Muscle layer of duodenum (tissue), 2 donors: ENCODE data around the gene SGSM2.

Experiments
- H3K27ac ChIP-seq: one replicate; pipeline ENCODE4 v1.7.0; 2013; ENCODE audit warnings: mild to moderate bottlenecking, low read length
- H3K27me3 ChIP-seq: one replicate; pipeline ENCODE4 v1.7.0; 2013; ENCODE audit warnings: low read depth, mild to moderate bottlenecking, control low read depth, low read length
- H3K36me3 ChIP-seq, 2 donors: one replicate each; pipeline ENCODE4 v1.7.0; 2013; ENCODE audit warnings: low read length in 2 of 2, control low read depth in 1 of 2, mild to moderate bottlenecking in 1 of 2; ENCODE audit not compliant: insufficient read depth in 2 of 2, control insufficient read depth in 1 of 2
- H3K4me1 ChIP-seq, 2 donors: one replicate each; pipeline ENCODE4 v1.7.0; 2013; ENCODE audit warnings: low read length in 2 of 2, mild to moderate bottlenecking in 2 of 2, control low read depth in 1 of 2, moderate library complexity in 1 of 2; ENCODE audit not compliant: insufficient read depth in 2 of 2, control insufficient read depth in 1 of 2
- H3K4me3 ChIP-seq, 2 donors: one replicate each; pipeline ENCODE4 v1.7.0; 2013; ENCODE audit warnings: low read length in 2 of 2, low read depth in 1 of 2, mild to moderate bottlenecking in 1 of 2
- H3K9me3 ChIP-seq, 2 donors: one replicate each; pipeline ENCODE4 v1.7.0; 2013; ENCODE audit warnings: low read length in 2 of 2, control low read depth in 1 of 2, mild to moderate bottlenecking in 1 of 2; ENCODE audit not compliant: control insufficient read depth in 1 of 2
- donor health status: healthy.

SGSM2 gene

DNA sequence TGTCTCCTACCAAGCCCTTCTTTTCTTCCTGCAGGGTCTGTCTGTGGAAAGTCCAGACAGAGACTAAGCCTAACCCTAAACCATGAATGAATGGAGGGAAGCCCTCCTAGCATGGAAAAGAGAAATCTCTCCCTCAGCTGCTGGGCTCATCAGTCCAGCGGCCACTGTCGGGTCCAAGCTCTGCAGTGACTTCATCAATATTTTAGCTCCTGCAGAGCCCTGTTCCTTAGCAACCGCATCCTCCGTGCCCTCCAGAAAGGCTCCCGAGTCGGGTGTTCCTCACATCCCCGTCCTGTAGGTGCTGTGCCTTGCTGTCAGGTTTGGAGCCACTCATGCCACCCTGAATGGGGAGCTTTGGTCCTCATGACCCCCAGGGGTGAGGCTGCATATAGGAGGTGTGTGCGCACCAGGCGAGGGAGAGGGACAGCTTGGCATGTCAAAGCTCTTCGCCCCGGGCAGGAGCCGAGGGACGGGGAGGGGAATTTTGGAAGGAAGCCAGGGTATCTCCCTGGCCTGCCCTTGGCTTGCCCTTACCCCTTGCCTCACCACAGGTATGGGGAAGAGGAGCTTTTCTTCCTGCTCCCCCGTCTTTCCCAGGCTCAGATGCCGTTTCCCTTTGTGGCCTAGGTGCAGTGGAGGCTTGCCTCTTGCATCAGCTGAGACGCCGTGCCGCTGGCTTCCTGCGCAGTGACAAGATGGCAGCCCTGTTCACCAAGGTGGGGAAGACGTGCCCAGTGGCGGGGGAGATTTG lies 23.9 kb downstream of the SGSM2 start:
- Histone ChIP-seq H3K36me3 (peaks cover 13 to 37% of the 10 kb centered on the region in 2 donors), H3K4me1 (peaks cover 0 to 20% of the 10 kb centered on the region in 2 donors), H3K27ac (no peak overlapping the region)

DNA sequence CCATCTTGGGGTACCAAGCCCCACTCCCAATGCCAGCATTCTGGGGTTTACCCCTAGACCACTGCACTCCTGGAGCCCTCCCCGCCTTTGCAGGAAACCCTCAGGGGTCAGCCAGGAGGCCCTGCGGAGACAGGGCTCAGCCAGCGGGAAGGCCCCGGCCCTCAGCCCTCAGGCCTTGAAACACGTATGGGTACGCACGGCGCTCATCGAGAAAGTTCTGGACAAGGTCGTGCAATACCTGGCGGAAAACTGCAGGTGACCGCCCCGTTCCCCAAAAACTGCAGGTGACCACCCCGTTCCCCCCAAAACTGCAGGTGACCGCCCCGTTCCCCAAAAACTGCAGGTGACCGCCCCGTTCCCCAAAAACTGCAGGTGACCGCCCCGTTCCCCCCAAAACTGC lies 24.7 kb downstream of the SGSM2 start:
- H3K27me3 ChIP-seq: no peaks in the 10 kb centered on the region
- H3K9me3 ChIP-seq: no peaks in the 10 kb centered on the region
- H3K4me3 ChIP-seq: no peak overlapping the region
- peaks cover 15 to 40% of the 10 kb centered on the region in 2 donors for H3K36me3 ChIP-seq
- peaks cover 0 to 20% of the 10 kb centered on the region in 2 donors for H3K4me1 ChIP-seq
- no peak overlapping the region for H3K27ac ChIP-seq

More for the DNA sequence above, 23.9 kb downstream of the SGSM2 start:
- Histone ChIP-seq H3K4me3 (no peak overlapping the region), H3K27me3 (no peaks in the 10 kb centered on the region), H3K9me3 (no peaks in the 10 kb centered on the region)

DNA sequence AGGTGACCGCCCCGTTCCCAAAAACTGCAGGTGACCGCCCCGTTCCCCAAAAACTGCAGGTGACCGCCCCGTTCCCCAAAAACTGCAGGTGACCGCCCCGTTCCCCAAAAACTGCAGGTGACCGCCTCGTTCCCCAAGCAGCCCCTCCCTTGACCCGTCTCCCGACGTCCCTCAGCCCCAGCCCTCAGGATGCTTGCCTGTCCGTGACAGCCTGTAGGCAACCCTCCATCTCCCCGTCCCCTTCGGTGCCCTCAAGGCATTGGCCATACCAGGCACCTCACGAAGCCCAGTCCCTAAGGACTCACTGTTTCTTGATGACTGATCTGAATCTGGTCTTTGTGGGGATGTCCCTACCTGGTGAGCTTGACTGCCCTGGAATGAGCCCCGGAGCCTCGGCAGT lies 25.1 kb downstream of the SGSM2 start:
- H3K9me3 ChIP-seq: no peaks in the 10 kb centered on the region
- H3K4me3 ChIP-seq: no peak overlapping the region
- no peak overlapping the region for H3K27ac ChIP-seq
- H3K4me1 ChIP-seq: peaks cover 0 to 20% of the 10 kb centered on the region in 2 donors
- peaks cover 14 to 40% of the 10 kb centered on the region in 2 donors for H3K36me3 ChIP-seq
- H3K27me3 ChIP-seq: no peaks in the 10 kb centered on the region

DNA sequence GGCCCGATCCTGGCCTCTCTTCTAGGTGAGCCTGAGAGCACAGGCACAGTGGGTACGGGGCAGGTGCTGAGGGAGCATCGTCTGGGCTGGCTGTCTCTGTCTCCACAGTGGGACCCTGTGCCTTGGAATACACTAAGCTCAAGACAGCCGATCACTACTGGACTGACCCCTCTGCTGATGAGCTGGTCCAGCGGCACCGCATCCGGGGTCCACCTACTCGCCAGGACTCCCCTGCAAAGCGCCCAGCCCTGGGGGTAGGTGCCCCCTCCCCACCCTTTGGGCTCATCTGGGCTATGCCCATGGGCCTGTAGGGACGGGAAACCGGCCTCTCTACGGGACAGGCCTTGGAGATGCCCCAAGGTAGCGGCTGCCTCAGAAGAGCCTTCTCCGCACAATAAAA lies 25.6 kb downstream of the SGSM2 start:
- Histone ChIP-seq H3K27ac (no peak overlapping the region), H3K4me3 (no peak overlapping the region), H3K4me1 (peaks cover 0 to 20% of the 10 kb centered on the region in 2 donors), H3K36me3 (peaks cover 14 to 44% of the 10 kb centered on the region in 2 donors), H3K9me3 (no peaks in the 10 kb centered on the region), H3K27me3 (no peaks in the 10 kb centered on the region)

DNA sequence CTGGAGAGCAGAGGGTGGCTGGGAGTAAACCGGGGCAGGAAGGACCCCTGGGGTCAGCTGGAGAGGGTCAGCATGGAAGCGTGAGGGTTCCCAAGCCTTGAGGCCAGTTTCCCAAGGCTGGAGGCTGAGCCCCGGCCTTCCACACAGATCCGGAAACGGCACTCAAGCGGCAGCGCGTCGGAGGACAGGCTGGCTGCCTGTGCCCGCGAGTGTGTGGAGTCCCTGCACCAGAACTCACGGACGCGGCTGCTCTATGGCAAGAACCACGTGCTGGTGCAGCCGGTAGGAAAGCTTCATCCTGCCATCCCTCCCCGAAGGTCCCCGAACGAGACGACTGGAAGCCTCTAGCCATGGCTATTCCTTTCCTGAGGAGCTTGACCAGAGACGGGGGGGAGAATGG lies 26.0 kb downstream of the SGSM2 start:
- H3K27ac ChIP-seq: no peak overlapping the region
- H3K4me3 ChIP-seq: no peak overlapping the region
- no peaks in the 10 kb centered on the region for H3K27me3 ChIP-seq
- no peaks in the 10 kb centered on the region for H3K9me3 ChIP-seq
- peaks cover 14 to 47% of the 10 kb centered on the region in 2 donors for H3K36me3 ChIP-seq
- H3K4me1 ChIP-seq: peaks cover 0 to 20% of the 10 kb centered on the region in 2 donors

DNA sequence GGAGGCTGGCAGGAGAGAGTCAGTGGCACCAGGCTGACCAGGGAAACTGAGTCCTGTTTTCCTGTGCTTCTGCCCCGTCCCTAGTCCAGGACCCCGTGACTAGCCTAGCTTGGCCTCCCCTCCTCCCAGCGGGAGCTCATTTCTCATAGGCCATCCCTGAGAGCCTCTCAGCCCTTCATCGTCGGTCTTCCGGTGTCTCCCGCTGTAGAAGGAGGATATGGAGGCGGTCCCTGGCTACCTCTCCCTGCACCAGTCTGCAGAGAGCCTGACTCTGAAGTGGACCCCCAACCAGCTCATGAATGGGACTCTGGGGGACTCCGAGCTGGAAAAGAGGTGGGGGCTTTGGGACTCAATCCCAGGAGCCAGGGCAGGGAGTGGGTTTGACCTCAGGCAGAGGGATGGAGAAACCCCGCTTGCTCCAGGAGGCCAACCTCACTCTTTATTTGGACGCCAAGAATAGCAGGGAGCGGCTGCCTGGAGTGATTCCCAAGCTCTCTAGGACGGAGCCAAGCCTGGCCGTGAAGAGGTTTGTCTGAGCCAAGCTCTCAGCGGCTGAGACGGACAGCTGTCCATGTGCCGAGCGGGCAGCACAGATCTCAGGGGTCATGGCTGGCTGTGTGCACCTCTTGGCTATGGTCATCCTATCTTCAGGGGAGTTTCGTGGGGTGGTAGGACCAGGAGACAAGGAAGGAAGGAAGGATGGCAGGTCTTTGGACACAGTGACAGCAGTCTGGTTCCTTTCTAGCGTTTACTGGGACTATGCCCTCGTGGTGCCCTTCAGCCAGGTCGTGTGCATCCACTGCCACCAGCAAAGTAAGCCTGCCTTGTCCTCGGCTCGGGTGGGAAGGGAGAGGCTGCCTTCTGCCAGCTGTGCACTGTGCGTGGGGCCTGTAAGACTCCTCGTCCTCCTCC lies 26.8 kb downstream of the SGSM2 start:
- peaks cover 14 to 47% of the 10 kb centered on the region in 2 donors for H3K36me3 ChIP-seq
- H3K27me3 ChIP-seq: no peaks in the 10 kb centered on the region
- no peaks in the 10 kb centered on the region for H3K9me3 ChIP-seq
- H3K4me3 ChIP-seq: peak overlapping the region in 1 of 2 donors; percentile 14
- peaks cover 0 to 22% of the 10 kb centered on the region in 2 donors for H3K4me1 ChIP-seq
- no peak overlapping the region for H3K27ac ChIP-seq

DNA sequence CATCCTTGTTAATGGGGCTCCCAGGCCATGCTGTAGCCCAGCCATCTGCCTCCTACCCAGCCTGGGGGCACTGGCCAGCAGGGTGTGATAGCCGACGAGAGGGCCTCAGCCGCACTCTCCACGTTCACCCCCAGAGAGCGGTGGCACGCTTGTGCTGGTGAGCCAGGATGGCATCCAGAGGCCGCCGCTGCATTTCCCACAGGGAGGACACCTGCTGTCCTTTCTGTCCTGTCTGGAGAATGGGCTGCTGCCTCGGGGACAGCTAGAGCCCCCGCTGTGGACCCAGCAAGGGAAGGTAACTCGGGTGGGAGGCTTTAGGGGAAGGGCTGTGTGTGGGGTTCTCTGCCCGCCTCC lies 27.4 kb downstream of the SGSM2 start:
- no peak overlapping the region for H3K27ac ChIP-seq
- H3K27me3 ChIP-seq: no peaks in the 10 kb centered on the region
- H3K4me1 ChIP-seq: peaks cover 0 to 22% of the 10 kb centered on the region in 2 donors
- H3K9me3 ChIP-seq: no peaks in the 10 kb centered on the region
- peaks cover 14 to 47% of the 10 kb centered on the region in 2 donors for H3K36me3 ChIP-seq
- H3K4me3 ChIP-seq: no peak overlapping the region

DNA sequence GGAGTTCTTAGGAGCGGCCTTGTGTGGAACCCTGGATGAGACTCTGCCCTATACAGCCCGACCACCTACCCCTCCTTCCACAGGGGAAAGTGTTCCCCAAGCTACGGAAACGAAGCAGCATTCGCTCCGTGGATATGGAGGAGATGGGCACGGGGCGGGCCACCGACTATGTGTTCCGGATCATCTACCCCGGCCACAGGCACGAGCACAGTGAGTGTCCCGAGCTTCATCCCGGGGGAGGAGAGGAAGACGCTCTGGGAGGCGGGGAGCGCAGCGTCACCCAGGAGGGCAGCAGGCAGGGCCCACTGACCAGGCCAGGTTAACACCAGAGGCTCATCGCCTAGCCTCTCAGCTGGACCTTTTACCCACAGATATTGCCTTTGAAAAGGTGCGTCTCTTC lies 27.8 kb downstream of the SGSM2 start:
- Histone ChIP-seq H3K4me1 (peaks cover 0 to 23% of the 10 kb centered on the region in 2 donors), H3K4me3 (no peak overlapping the region), H3K36me3 (peaks cover 14 to 47% of the 10 kb centered on the region in 2 donors), H3K27me3 (no peaks in the 10 kb centered on the region), H3K27ac (no peak overlapping the region), H3K9me3 (no peaks in the 10 kb centered on the region)

DNA sequence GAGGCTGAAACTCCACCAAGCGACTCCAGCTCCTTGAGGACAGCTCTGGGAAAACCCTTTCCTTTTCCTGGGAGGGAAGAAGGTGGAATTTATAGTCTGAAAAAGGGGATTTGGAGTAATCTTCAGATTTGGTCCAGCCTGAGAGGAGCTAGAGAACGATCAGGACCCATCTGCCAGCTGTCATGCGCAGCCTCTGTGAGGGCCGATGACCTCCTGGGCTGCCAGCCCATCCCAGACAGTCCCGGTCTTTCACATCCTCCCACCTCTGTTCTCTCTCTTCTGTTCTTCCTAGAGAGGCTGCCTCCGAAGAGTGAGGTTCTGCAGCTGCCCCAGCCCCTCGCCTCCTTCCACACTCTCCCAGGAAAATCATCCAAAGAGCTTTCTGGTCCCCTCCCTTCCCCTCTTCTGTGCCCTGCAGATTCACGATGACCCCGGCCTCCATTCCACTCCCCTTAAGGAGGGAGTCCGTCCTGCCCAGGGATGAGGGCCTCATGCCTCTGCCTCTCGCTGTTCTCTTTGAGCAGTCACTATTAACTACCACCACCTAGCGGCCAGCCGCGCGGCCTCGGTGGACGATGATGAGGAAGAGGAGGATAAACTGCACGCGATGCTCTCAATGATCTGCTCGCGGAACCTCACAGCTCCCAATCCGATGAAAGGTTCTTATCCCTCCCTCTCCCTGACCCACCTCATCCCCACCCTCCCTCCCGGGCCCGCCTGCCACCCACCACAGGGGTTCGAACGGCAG lies 29.6 kb downstream of the SGSM2 start:
- H3K4me3 ChIP-seq: no peak overlapping the region
- peaks cover 14 to 56% of the 10 kb centered on the region in 2 donors for H3K36me3 ChIP-seq

DNA sequence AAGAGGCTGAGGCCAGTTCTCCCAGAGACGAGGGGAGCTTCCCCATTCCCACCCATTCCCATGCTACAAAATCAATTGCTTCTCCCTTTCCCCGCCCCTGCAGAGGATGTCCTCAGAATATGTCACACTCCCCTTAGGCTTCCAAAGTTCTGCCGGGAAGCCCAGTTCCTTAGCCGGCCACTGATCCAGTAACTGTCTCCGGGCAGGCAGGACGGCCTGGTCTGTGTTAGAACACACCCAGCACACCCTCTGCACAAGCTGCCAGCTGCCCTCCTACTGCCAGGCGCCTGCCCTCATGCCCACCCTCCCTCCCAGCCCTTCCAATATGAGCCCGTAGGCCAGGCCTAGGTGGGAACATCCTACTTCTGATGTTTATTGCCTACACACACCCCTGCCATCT lies 31.1 kb downstream of the SGSM2 start:
- Histone ChIP-seq H3K27ac (no peak overlapping the region), H3K36me3 (peaks cover 24 to 59% of the 10 kb centered on the region in 2 donors), H3K9me3 (no peaks in the 10 kb centered on the region), H3K27me3 (no peaks in the 10 kb centered on the region), H3K4me1 (peaks cover 0 to 23% of the 10 kb centered on the region in 2 donors), H3K4me3 (no peak overlapping the region)

More for the DNA sequence above, 29.6 kb downstream of the SGSM2 start:
- Histone ChIP-seq H3K9me3 (no peaks in the 10 kb centered on the region), H3K27ac (no peak overlapping the region), H3K27me3 (no peaks in the 10 kb centered on the region), H3K4me1 (peaks cover 0 to 23% of the 10 kb centered on the region in 2 donors)

DNA sequence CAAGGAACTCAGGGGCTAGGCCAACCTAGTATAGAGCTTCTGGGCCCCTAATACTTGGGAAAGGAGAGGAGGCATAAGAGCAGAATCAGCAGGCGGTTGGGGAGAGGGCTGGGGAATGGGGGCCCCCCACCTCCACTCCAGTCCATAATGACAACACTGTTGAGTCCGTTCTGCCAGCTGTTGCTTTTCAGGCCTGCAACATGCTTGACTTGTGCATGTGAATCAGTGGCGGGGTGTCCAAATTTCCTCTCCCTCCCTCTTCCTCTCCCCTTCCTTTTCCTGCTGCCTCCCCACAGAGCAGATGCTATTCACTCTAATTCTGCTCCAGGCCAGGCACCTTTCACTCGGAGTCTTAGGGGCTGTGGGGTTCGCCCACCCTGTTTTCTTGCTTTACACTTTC lies 31.7 kb downstream of the SGSM2 start:
- no peak overlapping the region for H3K4me3 ChIP-seq
- peaks cover 0 to 16% of the 10 kb centered on the region in 2 donors for H3K4me1 ChIP-seq
- H3K36me3 ChIP-seq: peaks cover 25 to 58% of the 10 kb centered on the region in 2 donors
- no peak overlapping the region for H3K27ac ChIP-seq
- H3K9me3 ChIP-seq: no peaks in the 10 kb centered on the region
- H3K27me3 ChIP-seq: no peaks in the 10 kb centered on the region
